Keratinocyte (primary cell): ENCODE data around the gene CUL4B.

ENCODE experiments used
- CTCF ChIP-seq, 3 experiments: IDR thresholded peaks in 1 of 3; conservative IDR thresholded peaks in 1 of 3; optimal IDR thresholded peaks in 1 of 3; 2 replicates in 2 of 3; 3 replicates in 1 of 3; pipeline versions ENCODE3 to v1.5.1; 2011; ENCODE audit warnings: low read length in 3 of 3, mild to moderate bottlenecking in 3 of 3, moderate library complexity in 2 of 3, control low read depth in 1 of 3, inconsistent platforms in 1 of 3; ENCODE audit not compliant: insufficient read depth in 2 of 3; ENCODE audit errors: extremely low read depth in 1 of 3
- EZH2 ChIP-seq: IDR thresholded peaks from one replicate; pipeline ENCODE4 v1.6.1; 2012; ENCODE audit warnings: inconsistent platforms, mild to moderate bottlenecking, low read length, moderate library complexity

DNA sequence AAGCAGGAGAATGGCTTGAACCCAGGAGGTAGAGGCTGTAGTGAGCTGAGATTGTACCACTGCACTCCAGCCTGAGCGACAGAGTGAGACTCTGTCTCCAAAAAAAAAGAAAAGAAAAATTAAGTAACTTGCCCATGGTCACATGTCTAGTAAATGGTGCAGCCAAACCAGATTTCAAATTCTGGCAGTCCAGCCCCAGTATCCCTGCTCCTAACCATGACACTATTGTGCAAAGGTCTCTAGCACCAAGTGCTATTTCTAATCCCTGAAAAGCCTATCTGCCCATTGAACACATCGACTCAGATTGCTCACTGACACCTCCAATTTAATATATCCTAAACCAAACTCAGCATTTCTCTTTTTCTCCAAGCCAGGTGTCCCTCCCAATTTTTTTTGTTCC lies 84.0 kb downstream of the CUL4B start:
- TF ChIP-seq CTCF (optimal IDR thresholded peaks at IDR 0.05 in 1 of 3, IDR thresholded peaks at IDR 0.05 in 1 of 3, conservative IDR thresholded peaks at IDR 0.05 in 1 of 3; ENCODE audit: extremely low read depth in 1 of 3, insufficient read depth in 2 of 3, low read length in 3 of 3) = no peak
- TF ChIP-seq EZH2 = no peak
